ENCODE data around the gene SPRR2F. TPM values are rescaled to one million over a fixed set of nuclear protein-coding genes. Genes with fewer than 3 reads are reported as not detected.

The SPRR2F gene
- total RNA-seq, result not detected
- long read RNA-seq, result 0 reads

- ATAC-seq, result no peak
- Histone ChIP-seq H3K4me1 (no peaks in the 10 kb centered on the region), H3K27me3 (no peaks in the 10 kb centered on the region), H3K4me3 (no peak within 1 kb of the TSS), H3K9me3 (no peaks in the 10 kb centered on the region), H3K27ac (no peak within 1 kb of the TSS), H3K36me3 (no peaks in the 10 kb centered on the region)
- intact Hi-C loops (cut with DNase I), result no loop called here
- no peak for TF ChIP-seq CTCF (IDR thresholded peaks at IDR 0.05)
- no peak for DNase-seq
Observed at GRCh38 chr1:153113416-153113815, at the start of gene SPRR2F. Gene SPRR2F (minus strand): TSS chr1:153113516. CDS start chr1:153112733, 783 bp downstream.

GRCh38 chr1:153155541-153155940 lies 42.2 kb upstream of the SPRR2F start:
- H3K4me3 ChIP-seq, result no peak overlapping the region
- no peaks in the 10 kb centered on the region for H3K4me1 ChIP-seq
- H3K27ac ChIP-seq, result no peak overlapping the region
- H3K36me3 ChIP-seq, result no peaks in the 10 kb centered on the region
- H3K9me3 ChIP-seq, result no peaks in the 10 kb centered on the region
- no peak for DNase-seq
- no peak for TF ChIP-seq CTCF (IDR thresholded peaks at IDR 0.05)
- intact Hi-C loops (cut with DNase I), result no loop called here
- H3K27me3 ChIP-seq, result no peaks in the 10 kb centered on the region
- no peak for ATAC-seq

- H3K4me3 ChIP-seq, result no peak overlapping the region
- no peak for DNase-seq
- no peaks in the 10 kb centered on the region for H3K27me3 ChIP-seq
- no peaks in the 10 kb centered on the region for H3K36me3 ChIP-seq
- no peak for ATAC-seq
- intact Hi-C loops (cut with DNase I), result no loop called here
- no peak for TF ChIP-seq CTCF (IDR thresholded peaks at IDR 0.05)
- H3K27ac ChIP-seq, result no peak overlapping the region
- H3K4me1 ChIP-seq, result no peaks in the 10 kb centered on the region
- H3K9me3 ChIP-seq, result no peaks in the 10 kb centered on the region
Observed at GRCh38 chr1:153152481-153152880, 39.2 kb upstream of the SPRR2F start.

- ATAC-seq (no peak), DNase-seq (no peak)
- no peak for TF ChIP-seq CTCF (IDR thresholded peaks at IDR 0.05)
- intact Hi-C loops (cut with DNase I), result no loop called here
- Histone ChIP-seq H3K36me3 (no peaks in the 10 kb centered on the region), H3K27ac (no peak within 1 kb of the TSS), H3K4me3 (no peak within 1 kb of the TSS), H3K9me3 (no peaks in the 10 kb centered on the region), H3K27me3 (no peaks in the 10 kb centered on the region), H3K4me1 (no peaks in the 10 kb centered on the region)
Observed at GRCh38 chr1:153150846-153151245, 37.5 kb upstream of the SPRR2F start, which contains the start of gene SPRR2G. Gene SPRR2G (minus strand): TSS chr1:153150890. CDS start chr1:153150110, 780 bp downstream.

- H3K4me3 ChIP-seq, result no peak overlapping the region
- TF ChIP-seq CTCF (IDR thresholded peaks at IDR 0.05), result no peak
- no peaks in the 10 kb centered on the region for H3K36me3 ChIP-seq
- ATAC-seq (no peak), DNase-seq (no peak)
- no peaks in the 10 kb centered on the region for H3K9me3 ChIP-seq
- H3K4me1 ChIP-seq, result no peaks in the 10 kb centered on the region
- H3K27me3 ChIP-seq, result peaks cover 8% of the 10 kb centered on the region
- intact Hi-C loops (cut with DNase I), result no loop called here
- no peak overlapping the region for H3K27ac ChIP-seq
Observed at GRCh38 chr1:153141377-153141776, 28.1 kb upstream of the SPRR2F start.

- intact Hi-C loops (cut with DNase I), result no loop called here
- Histone ChIP-seq H3K36me3 (no peaks in the 10 kb centered on the region), H3K9me3 (no peaks in the 10 kb centered on the region), H3K4me3 (no peak overlapping the region), H3K4me1 (no peaks in the 10 kb centered on the region), H3K27ac (no peak overlapping the region), H3K27me3 (peaks cover 8% of the 10 kb centered on the region)
- no peak for ATAC-seq
- no peak for DNase-seq
- TF ChIP-seq CTCF (IDR thresholded peaks at IDR 0.05), result no peak
Observed at GRCh38 chr1:153140484-153140883, 27.2 kb upstream of the SPRR2F start.
